Stimulated activated memory B cell treated with anti-CD40 and anti-IgM and Interleukin-4, amounts not matched to agents 10 μg/mL and 1 μg/mL and 100 μg/mL, for 72 hours (primary cell): Measurements from ENCODE around the gene ZNF689.

Source experiments
- ATAC-seq: fragments of 150-1000 bp; cut with Tn5 transposase; 2 replicates; pipeline ENCODE4 v1.10.0; 2021
- H3K27ac Mint-ChIP-seq: one replicate; pipeline ENCODE4 v1.8.0; 2022; ENCODE audit warnings: mild to moderate bottlenecking, mixed read lengths
- H3K27me3 Mint-ChIP-seq: one replicate; pipeline ENCODE4 v1.8.0; 2022; ENCODE audit warnings: mixed read lengths
- H3K36me3 Mint-ChIP-seq: one replicate; pipeline ENCODE4 v1.8.0; 2022; ENCODE audit warnings: mixed read lengths
- H3K4me1 Mint-ChIP-seq: one replicate; pipeline ENCODE4 v1.8.0; 2022; ENCODE audit warnings: mixed read lengths
- H3K4me3 Mint-ChIP-seq: one replicate; pipeline ENCODE4 v1.8.0; 2022; ENCODE audit warnings: mild to moderate bottlenecking, moderate library complexity, mixed read lengths
- H3K9me3 Mint-ChIP-seq: one replicate; pipeline ENCODE4 v1.8.0; 2022; ENCODE audit warnings: mixed read lengths

The ZNF689 gene

GRCh38 chr16:30566531-30566930 is 43.7 kb downstream of the ZNF689 start:
- Mint-ChIP-seq H3K4me1 (peaks cover 37% of the 10 kb centered on the region), H3K4me3 (no peak overlapping the region), H3K36me3 (no peaks in the 10 kb centered on the region), H3K27ac (peak overlapping the region; percentile 66), H3K9me3 (no peaks in the 10 kb centered on the region), H3K27me3 (no peaks in the 10 kb centered on the region)
- ATAC-seq = no peak

- no peak for ATAC-seq
- no peak overlapping the region for H3K4me3 Mint-ChIP-seq
- H3K4me1 Mint-ChIP-seq = peaks cover 40% of the 10 kb centered on the region
- no peaks in the 10 kb centered on the region for H3K27me3 Mint-ChIP-seq
- no peaks in the 10 kb centered on the region for H3K9me3 Mint-ChIP-seq
- peak overlapping the region; percentile 66 for H3K27ac Mint-ChIP-seq
- H3K36me3 Mint-ChIP-seq = no peaks in the 10 kb centered on the region
Observed at GRCh38 chr16:30565984-30566383, 44.2 kb downstream of the ZNF689 start.

- ATAC-seq = no peak
- Mint-ChIP-seq H3K4me1 (peaks cover 39% of the 10 kb centered on the region), H3K9me3 (no peaks in the 10 kb centered on the region), H3K27ac (no peak overlapping the region), H3K36me3 (no peaks in the 10 kb centered on the region), H3K4me3 (no peak overlapping the region), H3K27me3 (no peaks in the 10 kb centered on the region)
Observed at GRCh38 chr16:30565526-30565925, 44.7 kb downstream of the ZNF689 start.

- H3K4me1 Mint-ChIP-seq = peaks cover 31% of the 10 kb centered on the region
Observed at GRCh38 chr16:30562021-30562420, 48.2 kb downstream of the ZNF689 start.

GRCh38 chr16:30561089-30561816 is 48.9 kb downstream of the ZNF689 start:
- H3K27me3 Mint-ChIP-seq = no peaks in the 10 kb centered on the region
- no peak for ATAC-seq
- H3K36me3 Mint-ChIP-seq = peaks cover 3% of the 10 kb centered on the region
- H3K9me3 Mint-ChIP-seq = no peaks in the 10 kb centered on the region
- H3K27ac Mint-ChIP-seq = peak overlapping the region; percentile 97
- H3K4me3 Mint-ChIP-seq = peak overlapping the region; percentile 95
- peaks cover 30% of the 10 kb centered on the region for H3K4me1 Mint-ChIP-seq

More at GRCh38 chr16:30562021-30562420, 48.2 kb downstream of the ZNF689 start:
- Mint-ChIP-seq H3K9me3 (no peaks in the 10 kb centered on the region), H3K27ac (peak overlapping the region; percentile 97), H3K36me3 (no peaks in the 10 kb centered on the region), H3K27me3 (no peaks in the 10 kb centered on the region), H3K4me3 (peak overlapping the region; percentile 95)
- ATAC-seq = no peak

GRCh38 chr16:30559690-30560089 is 50.5 kb downstream of the ZNF689 start:
- ATAC-seq = no peak

GRCh38 chr16:30558789-30559377 is 51.3 kb downstream of the ZNF689 start:
- H3K4me1 Mint-ChIP-seq = peaks cover 40% of the 10 kb centered on the region

More at GRCh38 chr16:30559690-30560089, 50.5 kb downstream of the ZNF689 start:
- peak overlapping the region; percentile 93 for H3K27ac Mint-ChIP-seq
- H3K4me3 Mint-ChIP-seq = no peak overlapping the region
- no peaks in the 10 kb centered on the region for H3K27me3 Mint-ChIP-seq
- H3K4me1 Mint-ChIP-seq = peaks cover 34% of the 10 kb centered on the region
- no peaks in the 10 kb centered on the region for H3K9me3 Mint-ChIP-seq
- peaks cover 8% of the 10 kb centered on the region for H3K36me3 Mint-ChIP-seq

GRCh38 chr16:30557957-30558788 is 52.0 kb downstream of the ZNF689 start, which contains the start of gene ZNF764:
ZNF764 (minus strand) TSS chr16:30558374; CDS start chr16:30558182, 192 bp downstream.
- H3K4me3 Mint-ChIP-seq = peak within 1 kb of the TSS; percentile 92
- peak; percentile 98 for ATAC-seq
- H3K9me3 Mint-ChIP-seq = no peaks in the 10 kb centered on the region
- peaks cover 47% of the 10 kb centered on the region for H3K4me1 Mint-ChIP-seq
- peak within 1 kb of the TSS; percentile 93 for H3K27ac Mint-ChIP-seq
- H3K27me3 Mint-ChIP-seq = no peaks in the 10 kb centered on the region
- H3K36me3 Mint-ChIP-seq = peaks cover 16% of the 10 kb centered on the region

More at GRCh38 chr16:30558789-30559377, 51.3 kb downstream of the ZNF689 start:
- H3K9me3 Mint-ChIP-seq = no peaks in the 10 kb centered on the region
- peak overlapping the region; percentile 93 for H3K27ac Mint-ChIP-seq
- H3K27me3 Mint-ChIP-seq = no peaks in the 10 kb centered on the region
- no peak for ATAC-seq
- H3K4me3 Mint-ChIP-seq = peak overlapping the region; percentile 92
- H3K36me3 Mint-ChIP-seq = peaks cover 15% of the 10 kb centered on the region

- H3K36me3 Mint-ChIP-seq = peaks cover 16% of the 10 kb centered on the region
- H3K4me3 Mint-ChIP-seq = peak overlapping the region; percentile 92
- H3K27me3 Mint-ChIP-seq = no peaks in the 10 kb centered on the region
- H3K9me3 Mint-ChIP-seq = no peaks in the 10 kb centered on the region
- H3K27ac Mint-ChIP-seq = peak overlapping the region; percentile 93
- no peak for ATAC-seq
- H3K4me1 Mint-ChIP-seq = peaks cover 53% of the 10 kb centered on the region
Observed at GRCh38 chr16:30557707-30557956, 52.6 kb downstream of the ZNF689 start.

GRCh38 chr16:30556125-30556473 is 54.1 kb downstream of the ZNF689 start:
- H3K9me3 Mint-ChIP-seq = no peaks in the 10 kb centered on the region
- H3K27ac Mint-ChIP-seq = peak overlapping the region; percentile 93
- no peaks in the 10 kb centered on the region for H3K27me3 Mint-ChIP-seq
- peaks cover 47% of the 10 kb centered on the region for H3K4me1 Mint-ChIP-seq
- no peak for ATAC-seq
- H3K36me3 Mint-ChIP-seq = peaks cover 16% of the 10 kb centered on the region
- H3K4me3 Mint-ChIP-seq = peak overlapping the region; percentile 59

- Mint-ChIP-seq H3K27me3 (no peaks in the 10 kb centered on the region), H3K27ac (peak overlapping the region; percentile 93), H3K9me3 (no peaks in the 10 kb centered on the region), H3K36me3 (peaks cover 16% of the 10 kb centered on the region), H3K4me1 (peaks cover 44% of the 10 kb centered on the region), H3K4me3 (peak overlapping the region; percentile 59)
- no peak for ATAC-seq
Observed at GRCh38 chr16:30555315-30556124, 54.7 kb downstream of the ZNF689 start.

- Mint-ChIP-seq H3K4me3 (no peak overlapping the region), H3K27me3 (no peaks in the 10 kb centered on the region), H3K27ac (peak overlapping the region; percentile 78), H3K36me3 (peaks cover 16% of the 10 kb centered on the region), H3K9me3 (no peaks in the 10 kb centered on the region), H3K4me1 (peaks cover 44% of the 10 kb centered on the region)
- ATAC-seq = no peak
Observed at GRCh38 chr16:30554557-30555314, 55.5 kb downstream of the ZNF689 start.

- peak overlapping the region; percentile 78 for H3K27ac Mint-ChIP-seq
- H3K4me3 Mint-ChIP-seq = no peak overlapping the region
- ATAC-seq = no peak
- H3K36me3 Mint-ChIP-seq = peaks cover 16% of the 10 kb centered on the region
- H3K4me1 Mint-ChIP-seq = peaks cover 31% of the 10 kb centered on the region
- H3K9me3 Mint-ChIP-seq = no peaks in the 10 kb centered on the region
- H3K27me3 Mint-ChIP-seq = no peaks in the 10 kb centered on the region
Observed at GRCh38 chr16:30553393-30553899, 56.7 kb downstream of the ZNF689 start.

GRCh38 chr16:30552956-30553355 is 57.2 kb downstream of the ZNF689 start:
- no peak for ATAC-seq
- no peak overlapping the region for H3K4me3 Mint-ChIP-seq
- H3K27ac Mint-ChIP-seq = peak overlapping the region; percentile 78
- H3K36me3 Mint-ChIP-seq = peaks cover 16% of the 10 kb centered on the region
- no peaks in the 10 kb centered on the region for H3K27me3 Mint-ChIP-seq
- no peaks in the 10 kb centered on the region for H3K9me3 Mint-ChIP-seq
- peaks cover 33% of the 10 kb centered on the region for H3K4me1 Mint-ChIP-seq
